Suprapubic skin (tissue), 3 donors: Measurements from ENCODE around the gene ADORA2A.

ENCODE experiments used
- POLR2AphosphoS5 ChIP-seq, 3 donors: sonication (generic); formaldehyde crosslinking; IDR thresholded peaks; one replicate each; pipeline ENCODE4 v1.6.1; 2017; ENCODE audit warnings: antibody characterized with exemption in 3 of 3
- TF ChIP-seq, protein P1 (sequence below), 2 donors: fragments of 200-600 bp in 1 of 2; fragments of 450-650 bp in 1 of 2; sonication (generic) in 1 of 2; IDR thresholded peaks; one replicate each; pipeline ENCODE4 v1.5.1; 2016 to 2019; ENCODE audit warnings: antibody characterized with exemption in 2 of 2, mild to moderate bottlenecking in 1 of 2, moderate library complexity in 1 of 2

- no peak for TF ChIP-seq POLR2AphosphoS5 (IDR thresholded peaks at IDR 0.05)
- TF ChIP-seq, protein P1, sequence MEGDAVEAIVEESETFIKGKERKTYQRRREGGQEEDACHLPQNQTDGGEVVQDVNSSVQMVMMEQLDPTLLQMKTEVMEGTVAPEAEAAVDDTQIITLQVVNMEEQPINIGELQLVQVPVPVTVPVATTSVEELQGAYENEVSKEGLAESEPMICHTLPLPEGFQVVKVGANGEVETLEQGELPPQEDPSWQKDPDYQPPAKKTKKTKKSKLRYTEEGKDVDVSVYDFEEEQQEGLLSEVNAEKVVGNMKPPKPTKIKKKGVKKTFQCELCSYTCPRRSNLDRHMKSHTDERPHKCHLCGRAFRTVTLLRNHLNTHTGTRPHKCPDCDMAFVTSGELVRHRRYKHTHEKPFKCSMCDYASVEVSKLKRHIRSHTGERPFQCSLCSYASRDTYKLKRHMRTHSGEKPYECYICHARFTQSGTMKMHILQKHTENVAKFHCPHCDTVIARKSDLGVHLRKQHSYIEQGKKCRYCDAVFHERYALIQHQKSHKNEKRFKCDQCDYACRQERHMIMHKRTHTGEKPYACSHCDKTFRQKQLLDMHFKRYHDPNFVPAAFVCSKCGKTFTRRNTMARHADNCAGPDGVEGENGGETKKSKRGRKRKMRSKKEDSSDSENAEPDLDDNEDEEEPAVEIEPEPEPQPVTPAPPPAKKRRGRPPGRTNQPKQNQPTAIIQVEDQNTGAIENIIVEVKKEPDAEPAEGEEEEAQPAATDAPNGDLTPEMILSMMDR (IDR thresholded peaks at IDR 0.05), result no peak
Measured at GRCh38 chr22:24460418-24461089, 33.2 kb downstream of the ADORA2A start.
